ENCODE measurements around the gene TPMT.

- TF ChIP-seq POLR2A (IDR thresholded peaks at IDR 0.05; ENCODE audit: low read length): no peak
- no peak for TF ChIP-seq GATA1 (IDR thresholded peaks at IDR 0.05; ENCODE audit: low read depth, low read length)
Measured at GRCh38 chr6:18147160-18147559, 7.7 kb downstream of the TPMT start.

Measured in erythroblast (primary cell).